Naive B cell (primary cell): ENCODE measurements around the gene TERB2. TPM values are rescaled to one million over a fixed set of nuclear protein-coding genes. Genes with fewer than 3 reads are reported as not detected.
"Not testable (repeated sequence)": the region's sequence is repeated elsewhere in the genome, so short reads cannot be mapped to it uniquely, and the experiment has no call there.

Source experiments
- ATAC-seq, 2 donors: fragments of 150-1000 bp; cut with Tn5 transposase; 2 replicates each; pipeline ENCODE4 v1.10.0; 2021; ENCODE audit warnings: low read depth in 2 of 2, mild to moderate bottlenecking in 2 of 2, moderate library complexity in 2 of 2
- DNase-seq: peaks from one replicate; pipeline ENCODE4 v3.0.0; 2022
- H3K27ac Mint-ChIP-seq, 6 donors: one replicate each; pipeline ENCODE4 v1.8.0; 2020 to 2022; ENCODE audit warnings: mild to moderate bottlenecking in 6 of 6, mixed read lengths in 6 of 6, moderate library complexity in 5 of 6, inconsistent platforms in 2 of 6
- H3K27me3 Mint-ChIP-seq, 3 donors: one replicate each; pipeline ENCODE4 v1.8.0; 2021 to 2022; ENCODE audit warnings: mixed read lengths in 3 of 3, mild to moderate bottlenecking in 1 of 3
- H3K36me3 Mint-ChIP-seq, 2 donors: one replicate each; pipeline ENCODE4 v1.8.0; 2020 to 2022; ENCODE audit warnings: mixed read lengths in 2 of 2, inconsistent platforms in 1 of 2, mild to moderate bottlenecking in 1 of 2
- H3K4me1 Mint-ChIP-seq, 3 donors: one replicate each; pipeline ENCODE4 v1.8.0; 2020 to 2022; ENCODE audit warnings: mixed read lengths in 3 of 3, inconsistent platforms in 1 of 3, mild to moderate bottlenecking in 1 of 3, moderate library complexity in 1 of 3
- H3K4me3 Mint-ChIP-seq, 8 donors: one replicate each; pipeline ENCODE4 v1.8.0; 2020 to 2022; ENCODE audit warnings: mild to moderate bottlenecking in 8 of 8, mixed read lengths in 8 of 8, moderate library complexity in 8 of 8, inconsistent platforms in 2 of 8
- H3K9me3 Mint-ChIP-seq, 7 donors: one replicate each; pipeline ENCODE4 v1.8.0; 2020 to 2022; ENCODE audit warnings: mixed read lengths in 7 of 7, mild to moderate bottlenecking in 5 of 7, inconsistent platforms in 2 of 7, moderate library complexity in 1 of 7
- polyA plus RNA-seq, 6 donors: library from polyadenylated mRNA; unstranded; fragments of 300-500 nt; fragmentation: Illumina TruSeq; gene quantifications; one replicate each; pipeline ENCODE4 v1.2.3, GENCODE V29; 2021; ENCODE audit warnings: low read depth in 6 of 6

TERB2 gene
- polyA plus RNA-seq, 6 donors from 2014 or later: not detected

DNA sequence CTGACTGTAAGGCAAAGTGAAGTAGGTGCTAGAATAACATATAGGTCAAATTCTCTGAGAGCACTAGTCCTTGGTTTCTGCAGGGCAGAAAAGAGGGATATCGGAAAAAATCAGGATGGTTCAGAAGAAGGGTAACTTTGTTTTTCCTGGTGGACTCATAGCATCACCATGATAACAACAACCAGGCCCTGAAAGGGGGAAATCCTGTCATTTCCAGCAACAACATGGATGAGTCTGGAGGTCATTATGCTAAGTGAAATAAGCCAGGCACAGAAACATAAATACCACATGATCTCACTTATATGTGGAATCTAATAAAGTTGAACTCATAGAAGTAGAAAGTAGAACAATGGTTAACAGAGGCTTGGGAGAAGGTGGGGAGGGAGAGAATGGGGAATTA lies 27.7 kb downstream of the TERB2 start:
- Mint-ChIP-seq H3K9me3 (peaks cover 0 to 14% (median 0%) of the 10 kb centered on the region in 7 donors), H3K27me3 (peaks cover 15 to 27% (median 25%) of the 10 kb centered on the region in 3 donors)
- ATAC-seq, H3K4me1 Mint-ChIP-seq, H3K4me3 Mint-ChIP-seq, DNase-seq, H3K27ac Mint-ChIP-seq, H3K36me3 Mint-ChIP-seq: not testable (repeated sequence)

DNA sequence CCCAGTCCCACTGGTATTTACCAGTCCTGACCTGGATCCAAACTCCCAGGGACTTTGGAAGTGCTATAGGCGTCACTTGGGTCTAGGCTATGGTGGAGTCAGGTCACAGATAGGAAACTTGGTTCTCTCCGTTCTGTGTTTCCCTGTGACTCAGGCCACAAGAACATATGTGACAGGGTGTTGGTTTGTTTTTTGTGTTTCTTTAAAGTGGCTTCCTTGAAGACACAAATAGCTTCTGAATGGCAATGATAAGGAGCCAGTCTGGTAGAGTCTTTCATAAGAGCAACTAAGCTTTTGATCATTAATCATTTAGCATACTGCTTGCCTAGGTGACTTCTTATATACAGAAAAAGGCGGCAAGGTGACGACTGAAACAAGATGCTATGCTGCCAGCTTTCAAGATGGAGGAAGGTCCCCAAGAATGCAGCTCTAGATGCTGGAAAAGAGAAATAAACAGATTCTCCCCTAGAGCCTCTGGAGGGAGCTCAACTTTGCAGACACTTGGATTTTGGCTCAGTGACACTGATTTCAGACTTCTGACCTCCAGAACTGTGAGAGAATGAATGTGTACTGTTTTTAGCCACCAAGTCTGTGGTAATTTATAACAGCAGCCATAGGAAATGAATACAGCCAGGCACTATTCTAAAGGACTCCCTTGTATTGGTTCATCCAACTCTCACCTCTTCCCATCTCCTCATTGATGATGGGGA lies 30.0 kb downstream of the TERB2 start:
- not testable (repeated sequence) for DNase-seq, H3K36me3 Mint-ChIP-seq, H3K4me3 Mint-ChIP-seq, ATAC-seq, H3K4me1 Mint-ChIP-seq, H3K9me3 Mint-ChIP-seq
- Mint-ChIP-seq H3K27me3 (peaks cover 23 to 34% (median 32%) of the 10 kb centered on the region in 3 donors), H3K27ac (peak overlapping the region in 1 of 6 donors; percentile 59)

DNA sequence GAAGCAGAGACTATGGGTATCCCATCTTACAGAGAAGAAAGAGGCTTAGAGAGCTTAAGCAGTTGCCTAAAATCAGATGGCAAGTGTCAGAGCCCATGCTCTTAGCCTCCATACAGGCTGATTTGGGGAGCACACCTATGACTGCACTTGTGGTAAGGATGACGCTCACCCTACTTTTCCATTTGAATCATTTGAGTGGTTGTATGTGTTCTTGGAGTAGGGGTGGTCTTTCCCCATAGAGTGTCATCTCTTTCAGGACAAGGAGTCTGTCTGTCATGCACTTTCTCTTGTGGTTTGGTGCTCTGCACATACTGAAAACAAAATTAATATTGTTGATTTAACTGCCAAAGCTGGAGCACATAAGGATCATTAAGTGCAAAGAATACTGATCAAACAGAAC lies 31.2 kb downstream of the TERB2 start:
- peaks cover 22 to 44% (median 42%) of the 10 kb centered on the region in 3 donors for H3K27me3 Mint-ChIP-seq
- DNase-seq, ATAC-seq, H3K9me3 Mint-ChIP-seq, H3K4me1 Mint-ChIP-seq, H3K36me3 Mint-ChIP-seq, H3K27ac Mint-ChIP-seq, H3K4me3 Mint-ChIP-seq: not testable (repeated sequence)

DNA sequence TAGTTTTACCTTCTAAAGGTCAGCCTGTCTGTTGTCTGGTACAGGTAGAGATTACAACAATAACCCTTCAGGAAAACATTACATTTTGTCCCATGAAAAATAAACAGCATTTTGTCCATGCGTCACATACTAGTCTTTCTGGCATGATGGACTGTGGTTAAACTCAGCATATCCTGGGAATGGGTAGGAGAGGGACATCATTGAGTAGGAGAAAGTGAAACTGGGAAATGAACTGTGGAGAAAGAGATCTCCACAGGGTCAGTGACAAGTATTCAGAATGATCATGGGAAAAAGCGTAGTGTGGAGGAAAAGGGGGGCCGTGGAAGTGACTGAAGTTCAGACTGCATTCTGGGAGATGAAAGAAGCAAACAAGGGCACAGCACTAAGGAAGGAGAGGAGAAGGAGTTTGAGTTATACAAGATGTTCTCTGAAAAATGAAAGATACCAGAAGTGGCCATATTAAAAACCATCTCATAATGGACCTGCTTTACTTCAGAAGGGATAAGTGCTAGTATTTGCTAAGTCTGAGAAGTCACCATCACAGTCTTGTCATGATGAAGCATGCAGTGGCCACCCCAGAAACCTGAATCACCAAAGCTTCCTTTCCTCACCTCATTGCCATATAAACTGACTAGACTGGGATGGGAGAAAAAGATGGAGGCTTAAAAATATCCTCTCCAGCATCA lies 31.8 kb downstream of the TERB2 start:
- not testable (repeated sequence) for H3K4me1 Mint-ChIP-seq, H3K4me3 Mint-ChIP-seq, H3K27ac Mint-ChIP-seq, H3K9me3 Mint-ChIP-seq, H3K36me3 Mint-ChIP-seq, DNase-seq, ATAC-seq
- H3K27me3 Mint-ChIP-seq: peaks cover 28 to 45% (median 42%) of the 10 kb centered on the region in 3 donors

DNA sequence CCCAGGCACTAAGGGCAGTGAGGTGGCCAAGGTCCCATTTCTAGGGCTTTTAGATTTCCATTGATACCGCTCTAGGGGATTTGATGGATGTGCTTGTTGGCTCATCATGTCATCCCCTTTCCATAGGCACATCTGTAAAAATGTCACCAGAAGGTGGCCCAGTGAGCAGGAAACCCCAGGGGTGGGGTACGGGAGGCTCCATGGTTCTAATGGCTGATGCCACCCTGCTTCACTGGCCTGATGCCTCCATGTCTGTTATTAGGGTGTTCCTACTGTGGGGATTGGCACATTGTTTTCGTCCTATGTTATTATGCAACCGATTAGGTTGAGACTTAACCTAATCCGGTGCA lies 32.4 kb downstream of the TERB2 start:
- not testable (repeated sequence) for H3K4me1 Mint-ChIP-seq

DNA sequence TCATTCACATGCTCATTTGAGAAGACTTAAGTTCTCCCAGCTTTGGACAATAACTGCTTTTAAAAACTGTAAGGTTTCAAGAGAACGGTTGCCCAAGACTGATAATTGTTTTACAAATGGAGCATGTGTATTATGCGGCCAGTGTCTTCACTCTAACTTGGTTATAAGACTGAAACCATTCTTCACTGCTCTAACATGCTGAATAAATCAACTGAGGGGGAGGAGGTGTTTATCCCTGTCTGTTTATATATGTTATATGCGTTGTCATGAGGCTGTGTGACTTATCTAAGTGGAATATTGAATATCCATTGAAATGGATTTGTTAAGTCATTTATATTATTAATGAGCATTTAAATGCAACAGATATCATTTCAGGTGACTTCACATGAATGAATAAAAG lies 41.1 kb downstream of the TERB2 start:
- H3K27me3 Mint-ChIP-seq: peaks cover 14 to 23% (median 18%) of the 10 kb centered on the region in 3 donors
- not testable (repeated sequence) for H3K9me3 Mint-ChIP-seq, ATAC-seq, DNase-seq, H3K27ac Mint-ChIP-seq, H3K4me1 Mint-ChIP-seq, H3K36me3 Mint-ChIP-seq, H3K4me3 Mint-ChIP-seq

More for the DNA sequence above, 32.4 kb downstream of the TERB2 start:
- peaks cover 27 to 43% (median 36%) of the 10 kb centered on the region in 3 donors for H3K27me3 Mint-ChIP-seq
- H3K4me3 Mint-ChIP-seq, DNase-seq, H3K9me3 Mint-ChIP-seq, ATAC-seq, H3K36me3 Mint-ChIP-seq, H3K27ac Mint-ChIP-seq: not testable (repeated sequence)

DNA sequence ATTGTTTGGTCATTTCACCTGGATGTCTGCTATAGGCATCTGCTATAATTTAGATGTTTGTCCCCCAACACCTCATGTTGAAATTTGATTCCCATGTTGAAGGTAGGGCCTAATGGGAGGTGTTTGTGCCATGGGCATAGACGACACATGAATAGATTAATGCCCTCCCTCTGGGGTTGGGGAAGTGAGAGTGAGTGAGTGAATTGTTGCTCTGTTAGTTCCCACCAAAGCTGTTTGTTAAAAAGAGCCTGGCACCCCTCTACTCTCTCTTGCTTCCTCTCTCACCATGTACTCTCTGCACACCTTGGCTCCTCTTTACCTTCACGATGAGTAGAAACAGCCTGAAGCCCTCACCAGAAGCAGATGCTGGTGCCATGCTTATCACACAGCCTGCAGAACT lies 42.6 kb downstream of the TERB2 start:
- peaks cover 0 to 5% (median 0%) of the 10 kb centered on the region in 7 donors for H3K9me3 Mint-ChIP-seq
- peak; percentile 28 to 36 for ATAC-seq
- peak overlapping the region in 1 of 6 donors; percentile 2 for H3K27ac Mint-ChIP-seq
- H3K4me1 Mint-ChIP-seq: peaks cover 4 to 7% (median 6%) of the 10 kb centered on the region in 3 donors
- H3K4me3 Mint-ChIP-seq: no peak overlapping the region
- H3K36me3 Mint-ChIP-seq: no peaks in the 10 kb centered on the region
- peaks cover 8 to 16% (median 11%) of the 10 kb centered on the region in 3 donors for H3K27me3 Mint-ChIP-seq
- DNase-seq: no peak

DNA sequence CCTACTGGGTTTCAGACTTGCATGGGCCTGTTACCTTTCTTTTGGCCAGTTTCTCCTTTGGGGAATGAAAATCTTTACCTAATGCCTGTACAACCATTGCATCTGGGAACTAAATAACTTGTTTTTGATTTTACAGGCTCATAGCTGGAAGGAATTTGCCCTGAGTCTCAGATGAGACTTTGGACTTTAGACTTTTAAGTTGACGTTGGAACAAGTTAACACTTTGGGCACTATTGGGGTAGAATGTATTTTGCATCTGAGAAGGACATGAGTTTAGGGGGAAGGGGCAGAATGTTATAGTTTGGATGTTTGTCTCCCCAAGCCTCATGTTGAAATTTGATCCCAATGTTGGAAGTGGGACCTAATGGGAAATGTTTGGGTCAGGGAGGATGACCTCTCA lies 44.7 kb downstream of the TERB2 start:
- not testable (repeated sequence) for H3K36me3 Mint-ChIP-seq, H3K4me1 Mint-ChIP-seq

DNA sequence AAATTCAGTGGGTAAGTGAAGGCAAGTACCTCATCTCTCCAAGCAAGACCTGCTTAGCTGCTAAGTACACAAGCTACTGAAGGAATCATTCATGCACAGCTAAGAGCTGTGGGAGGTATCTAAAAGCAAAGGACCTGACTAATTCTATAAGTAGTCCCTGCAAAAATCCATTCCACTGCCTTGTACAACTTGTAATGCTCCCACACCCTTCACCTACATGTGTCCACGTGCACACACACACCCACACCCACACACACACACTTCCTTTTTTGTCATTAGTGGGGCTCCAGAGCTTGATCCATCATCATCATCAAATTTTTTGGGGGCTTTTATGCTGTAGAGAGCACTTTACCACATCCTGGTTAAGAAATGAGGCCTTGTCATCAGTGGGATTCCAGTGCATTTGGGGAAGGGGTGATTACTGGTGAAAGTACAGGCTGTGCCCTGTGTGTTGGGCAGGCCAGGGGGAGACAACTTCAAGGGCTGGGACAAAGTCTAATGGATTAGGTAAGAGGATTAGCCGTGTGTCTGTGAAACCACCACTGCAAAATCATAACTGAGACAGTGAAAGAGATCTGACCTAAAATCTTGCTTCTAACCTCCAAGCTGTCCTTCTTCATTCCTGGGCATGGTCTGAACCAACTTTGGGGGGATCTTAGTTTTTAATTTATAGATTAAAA lies 47.4 kb downstream of the TERB2 start:
- not testable (repeated sequence) for H3K4me1 Mint-ChIP-seq, H3K4me3 Mint-ChIP-seq, H3K36me3 Mint-ChIP-seq, ATAC-seq, DNase-seq, H3K27ac Mint-ChIP-seq
- Mint-ChIP-seq H3K9me3 (peaks cover 0 to 13% (median 4%) of the 10 kb centered on the region in 7 donors), H3K27me3 (peaks cover 16 to 35% (median 17%) of the 10 kb centered on the region in 3 donors)

More for the DNA sequence above, 44.7 kb downstream of the TERB2 start:
- H3K27me3 Mint-ChIP-seq: peaks cover 11 to 23% (median 11%) of the 10 kb centered on the region in 3 donors
- H3K9me3 Mint-ChIP-seq, DNase-seq, H3K4me3 Mint-ChIP-seq, ATAC-seq, H3K27ac Mint-ChIP-seq: not testable (repeated sequence)

DNA sequence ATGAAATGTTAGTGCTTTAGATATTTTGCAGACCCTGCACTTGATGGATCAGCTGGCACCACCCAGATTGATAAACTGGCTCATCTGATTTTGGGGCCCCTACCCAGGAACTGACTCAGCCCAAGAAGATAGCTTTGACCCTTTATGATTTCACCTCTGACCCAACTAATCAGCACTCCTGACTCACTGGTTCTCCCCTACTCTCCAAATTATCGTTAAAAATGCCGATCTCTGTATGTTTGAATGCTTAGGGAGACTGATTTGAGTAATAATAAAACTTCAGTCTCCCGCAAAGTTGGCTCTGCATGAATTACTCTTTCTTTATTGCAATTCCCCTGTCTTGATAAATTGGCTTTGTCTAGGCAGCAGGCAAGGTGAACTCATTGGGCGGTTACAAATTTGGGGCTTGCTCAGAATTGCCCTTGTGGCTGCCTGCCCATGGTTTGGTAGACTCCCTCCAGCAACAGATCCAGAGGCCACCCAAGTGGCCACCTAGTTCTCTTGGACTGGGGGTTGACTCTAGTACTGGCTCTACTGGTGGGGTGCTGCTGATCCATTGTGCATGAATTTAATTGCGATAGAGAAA lies 48.2 kb downstream of the TERB2 start:
- not testable (repeated sequence) for H3K4me3 Mint-ChIP-seq, H3K4me1 Mint-ChIP-seq, H3K36me3 Mint-ChIP-seq, ATAC-seq, DNase-seq
- H3K9me3 Mint-ChIP-seq: peaks cover 0 to 13% (median 4%) of the 10 kb centered on the region in 7 donors
- H3K27ac Mint-ChIP-seq: peak overlapping the region in 1 of 6 donors; percentile 15
- H3K27me3 Mint-ChIP-seq: peaks cover 16 to 40% (median 21%) of the 10 kb centered on the region in 3 donors

DNA sequence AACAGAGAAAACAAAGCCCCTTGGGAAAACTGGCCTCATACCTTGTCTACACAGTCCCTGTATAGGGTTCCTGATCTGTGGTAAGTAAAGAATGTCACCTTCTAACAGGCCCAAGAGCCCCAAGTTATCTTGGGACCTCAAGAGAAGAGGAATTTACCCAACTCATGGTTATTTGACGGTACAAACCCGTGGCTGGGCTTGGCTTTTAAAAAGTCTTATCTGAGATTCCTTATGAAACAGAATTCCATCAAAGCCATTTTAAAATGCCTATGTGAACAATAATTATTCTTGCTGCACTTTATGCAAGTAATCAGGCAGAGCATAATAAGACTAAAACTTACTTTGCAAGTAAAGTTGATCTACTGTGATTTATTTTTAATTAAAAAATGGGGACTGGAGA lies 52.6 kb downstream of the TERB2 start:
- ATAC-seq (no peak), DNase-seq (no peak)
- Mint-ChIP-seq H3K4me1 (no peaks in the 10 kb centered on the region), H3K4me3 (no peak overlapping the region), H3K27ac (no peak overlapping the region), H3K36me3 (peaks cover 0 to 6% of the 10 kb centered on the region in 2 donors), H3K27me3 (peaks cover 11 to 59% (median 28%) of the 10 kb centered on the region in 3 donors), H3K9me3 (peaks cover 0 to 13% (median 4%) of the 10 kb centered on the region in 7 donors)

DNA sequence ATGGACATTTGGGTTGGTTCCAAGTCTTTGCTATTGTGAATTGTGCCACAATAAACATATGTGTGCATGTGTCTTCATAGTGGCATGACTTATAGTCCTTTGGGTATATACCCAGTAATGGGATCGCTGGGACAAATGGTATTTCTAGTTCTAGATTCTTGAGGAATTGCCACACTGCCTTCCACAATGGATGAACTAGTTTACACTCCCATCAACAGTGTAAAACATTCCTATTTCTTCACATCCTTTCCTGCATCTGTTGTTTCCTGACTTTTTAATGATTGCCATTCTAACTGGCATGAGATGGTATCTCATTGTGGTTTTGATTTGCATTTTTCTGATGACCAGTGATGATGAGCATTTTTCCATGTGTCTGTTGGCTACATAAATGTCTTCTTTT lies 58.6 kb downstream of the TERB2 start:
- peaks cover 8 to 66% (median 41%) of the 10 kb centered on the region in 3 donors for H3K27me3 Mint-ChIP-seq
- H3K27ac Mint-ChIP-seq, H3K4me3 Mint-ChIP-seq, H3K4me1 Mint-ChIP-seq, H3K36me3 Mint-ChIP-seq, H3K9me3 Mint-ChIP-seq, ATAC-seq, DNase-seq: not testable (repeated sequence)

DNA sequence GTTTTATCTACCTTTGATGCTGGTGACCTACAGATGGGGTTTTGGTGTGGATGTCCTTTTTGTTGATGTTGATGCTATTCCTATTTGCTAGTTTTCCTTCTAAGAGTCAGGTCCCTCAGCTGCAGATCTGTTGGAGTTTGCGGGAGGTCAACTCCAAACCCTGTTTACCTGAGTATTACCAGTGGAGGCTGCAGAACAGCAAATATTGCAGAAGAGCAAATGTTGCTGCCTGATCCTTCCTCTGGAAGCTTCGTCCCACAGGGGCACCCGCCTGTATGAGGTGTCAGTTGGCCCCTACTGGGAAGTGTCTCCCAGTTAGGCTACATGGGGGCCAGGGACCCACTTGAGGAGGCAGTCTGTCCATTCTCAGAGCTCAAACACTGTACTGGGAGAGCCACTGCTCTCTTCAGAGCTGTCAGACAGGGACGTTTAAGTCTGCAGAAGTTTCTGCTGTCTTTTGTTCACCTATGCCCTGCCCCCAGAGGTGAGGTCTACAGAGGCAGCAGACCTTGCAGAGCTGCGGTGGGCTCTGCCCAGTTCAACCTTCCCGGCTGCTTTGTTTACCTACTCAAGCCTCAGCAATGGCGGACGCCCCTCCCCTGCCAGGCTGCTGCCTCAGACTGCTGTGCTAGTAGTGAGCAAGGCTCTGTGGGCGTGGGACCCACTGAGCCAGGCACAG lies 63.9 kb downstream of the TERB2 start:
- H3K9me3 Mint-ChIP-seq, H3K36me3 Mint-ChIP-seq, H3K27ac Mint-ChIP-seq, ATAC-seq, DNase-seq: not testable (repeated sequence)
- Mint-ChIP-seq H3K4me3 (peak overlapping the region in 1 of 8 donors; percentile 97), H3K4me1 (peaks cover 10 to 24% (median 16%) of the 10 kb centered on the region in 3 donors), H3K27me3 (peaks cover 8 to 46% (median 30%) of the 10 kb centered on the region in 3 donors)
